Uterus (tissue), 2 donors: ENCODE results near the gene SARDH.

ENCODE experiments used
- CTCF ChIP-seq, 4 experiments: fragments of 200-600 bp in 2 of 4; fragments of 450-650 bp in 2 of 4; sonication (generic) in 2 of 4; IDR thresholded peaks; one replicate each; pipeline ENCODE4 v1.5.1; 2016 to 2019; ENCODE audit warnings: antibody characterized with exemption in 4 of 4, mild to moderate bottlenecking in 2 of 4, moderate library complexity in 1 of 4
- POLR2A ChIP-seq, 2 donors: fragments of 450-650 bp; IDR thresholded peaks; one replicate each; pipeline ENCODE4 v1.6.1; 2016; ENCODE audit warnings: antibody characterized with exemption in 2 of 2, mild to moderate bottlenecking in 1 of 2, moderate library complexity in 1 of 2

- TF ChIP-seq CTCF (IDR thresholded peaks at IDR 0.05) (no peak), POLR2A (IDR thresholded peaks at IDR 0.05) (no peak)
Observed at GRCh38 chr9:133635098-133635497, 103.1 kb downstream of the SARDH start.
